Upper lobe of left lung (tissue), 4 donors: Measurements from ENCODE around the gene KCNIP3.

Source experiments
- CTCF ChIP-seq, 6 experiments: fragments of 450-650 bp in 4 of 6; fragments of 200-600 bp in 2 of 6; sonication (generic) in 2 of 6; IDR thresholded peaks; one replicate each; pipeline ENCODE4 v1.5.1; 2016 to 2019; ENCODE audit warnings: antibody characterized with exemption in 6 of 6
- EP300 ChIP-seq, 4 donors: sonication (generic); formaldehyde crosslinking; IDR thresholded peaks; one replicate each; pipeline ENCODE4 v1.5.1; 2017; ENCODE audit warnings: antibody characterized with exemption in 4 of 4, control low read depth in 2 of 4
- POLR2A ChIP-seq, 4 donors: fragments of 450-650 bp; IDR thresholded peaks; one replicate each; pipeline ENCODE4 v1.5.1; 2016 to 2017; ENCODE audit warnings: antibody characterized with exemption in 4 of 4, mild to moderate bottlenecking in 2 of 4
- POLR2AphosphoS5 ChIP-seq, 2 donors: sonication (generic); formaldehyde crosslinking; IDR thresholded peaks; one replicate each; pipeline ENCODE4 v1.5.1; 2017; ENCODE audit warnings: antibody characterized with exemption in 2 of 2

GRCh38 chr2:95269036-95269680 is 28.0 kb upstream of the KCNIP3 start:
- no peak for TF ChIP-seq POLR2A (IDR thresholded peaks at IDR 0.05)
- no peak for TF ChIP-seq EP300 (IDR thresholded peaks at IDR 0.05)
- TF ChIP-seq CTCF (IDR thresholded peaks at IDR 0.05), result no peak
- TF ChIP-seq POLR2AphosphoS5 (IDR thresholded peaks at IDR 0.05), result no peak
